Stimulated activated memory B cell treated with anti-CD40 and anti-IgM and Interleukin-4, amounts not matched to agents 10 μg/mL and 1 μg/mL and 100 μg/mL, for 72 hours (primary cell): ENCODE measurements around the gene TTC23.

Experiments used
- ATAC-seq: fragments of 150-1000 bp; cut with Tn5 transposase; 2 replicates; pipeline ENCODE4 v1.10.0; 2021
- H3K27ac Mint-ChIP-seq: one replicate; pipeline ENCODE4 v1.8.0; 2022; ENCODE audit warnings: mild to moderate bottlenecking, mixed read lengths
- H3K27me3 Mint-ChIP-seq: one replicate; pipeline ENCODE4 v1.8.0; 2022; ENCODE audit warnings: mixed read lengths
- H3K36me3 Mint-ChIP-seq: one replicate; pipeline ENCODE4 v1.8.0; 2022; ENCODE audit warnings: mixed read lengths
- H3K4me1 Mint-ChIP-seq: one replicate; pipeline ENCODE4 v1.8.0; 2022; ENCODE audit warnings: mixed read lengths
- H3K4me3 Mint-ChIP-seq: one replicate; pipeline ENCODE4 v1.8.0; 2022; ENCODE audit warnings: mild to moderate bottlenecking, moderate library complexity, mixed read lengths
- H3K9me3 Mint-ChIP-seq: one replicate; pipeline ENCODE4 v1.8.0; 2022; ENCODE audit warnings: mixed read lengths

Gene TTC23

DNA sequence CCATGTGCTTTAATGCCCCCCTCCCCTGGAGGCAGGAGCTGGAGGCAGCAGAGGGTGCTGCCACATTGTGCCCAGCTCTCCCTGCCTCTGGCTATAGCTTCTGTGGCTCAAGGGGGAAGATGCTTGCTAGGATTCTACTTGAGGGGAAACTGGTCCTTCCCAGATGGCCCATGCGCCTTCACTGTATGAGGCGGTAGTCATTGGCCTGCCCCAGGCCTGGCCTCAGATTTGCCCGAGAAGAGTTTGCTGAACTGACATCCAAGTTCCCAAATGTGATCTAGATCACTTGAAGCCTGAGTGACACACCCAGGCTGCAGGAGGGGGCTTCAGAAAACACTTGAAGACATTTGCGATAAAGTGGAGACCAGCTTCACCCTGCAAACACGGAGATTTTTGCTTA is 140.4 kb downstream of the TTC23 start:
- Mint-ChIP-seq H3K36me3 (no peaks in the 10 kb centered on the region), H3K4me1 (peaks cover 6% of the 10 kb centered on the region), H3K27me3 (peaks cover 69% of the 10 kb centered on the region), H3K9me3 (no peaks in the 10 kb centered on the region), H3K4me3 (no peak overlapping the region), H3K27ac (no peak overlapping the region)
- no peak for ATAC-seq

DNA sequence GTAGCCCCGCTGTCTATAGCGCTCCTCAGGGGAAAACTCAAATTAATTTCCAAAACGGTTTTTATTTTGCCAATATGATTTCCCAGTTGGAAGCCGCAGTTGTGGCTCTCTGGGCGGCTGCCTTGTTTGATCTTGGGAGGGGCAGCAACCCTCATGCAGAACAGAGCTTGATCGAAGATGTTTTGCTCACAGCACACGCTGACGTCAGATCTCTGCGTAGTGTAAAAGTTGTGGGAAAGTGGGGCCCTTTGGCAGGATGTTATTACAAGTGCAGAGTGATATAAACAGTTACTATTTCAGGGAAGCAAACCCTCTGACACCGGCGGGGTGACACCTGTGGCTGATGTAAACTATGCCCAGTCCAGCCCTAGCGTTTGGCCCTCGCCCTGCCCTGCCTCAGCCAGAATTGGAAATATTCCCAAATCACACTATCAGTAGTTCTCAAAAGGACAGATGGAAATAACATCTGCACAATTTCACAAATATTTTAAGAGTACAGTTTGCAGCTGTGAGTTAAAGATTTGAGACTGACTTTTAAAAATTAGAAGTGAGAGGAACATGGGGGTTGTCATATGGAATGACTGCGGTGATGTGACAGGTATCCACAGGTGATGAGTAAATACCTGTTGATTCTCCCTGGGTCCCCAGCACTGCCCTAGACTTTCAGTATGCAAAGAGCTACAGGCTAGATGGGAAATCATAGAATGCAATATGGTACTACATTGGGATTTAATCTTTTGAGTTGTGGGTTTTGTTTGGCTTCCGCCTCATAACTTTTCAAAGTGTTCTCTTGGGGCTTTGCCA is 142.8 kb downstream of the TTC23 start:
- Mint-ChIP-seq H3K27ac (no peak overlapping the region), H3K4me3 (no peak overlapping the region), H3K27me3 (peaks cover 74% of the 10 kb centered on the region), H3K9me3 (no peaks in the 10 kb centered on the region), H3K36me3 (no peaks in the 10 kb centered on the region), H3K4me1 (peaks cover 6% of the 10 kb centered on the region)
- no peak for ATAC-seq

DNA sequence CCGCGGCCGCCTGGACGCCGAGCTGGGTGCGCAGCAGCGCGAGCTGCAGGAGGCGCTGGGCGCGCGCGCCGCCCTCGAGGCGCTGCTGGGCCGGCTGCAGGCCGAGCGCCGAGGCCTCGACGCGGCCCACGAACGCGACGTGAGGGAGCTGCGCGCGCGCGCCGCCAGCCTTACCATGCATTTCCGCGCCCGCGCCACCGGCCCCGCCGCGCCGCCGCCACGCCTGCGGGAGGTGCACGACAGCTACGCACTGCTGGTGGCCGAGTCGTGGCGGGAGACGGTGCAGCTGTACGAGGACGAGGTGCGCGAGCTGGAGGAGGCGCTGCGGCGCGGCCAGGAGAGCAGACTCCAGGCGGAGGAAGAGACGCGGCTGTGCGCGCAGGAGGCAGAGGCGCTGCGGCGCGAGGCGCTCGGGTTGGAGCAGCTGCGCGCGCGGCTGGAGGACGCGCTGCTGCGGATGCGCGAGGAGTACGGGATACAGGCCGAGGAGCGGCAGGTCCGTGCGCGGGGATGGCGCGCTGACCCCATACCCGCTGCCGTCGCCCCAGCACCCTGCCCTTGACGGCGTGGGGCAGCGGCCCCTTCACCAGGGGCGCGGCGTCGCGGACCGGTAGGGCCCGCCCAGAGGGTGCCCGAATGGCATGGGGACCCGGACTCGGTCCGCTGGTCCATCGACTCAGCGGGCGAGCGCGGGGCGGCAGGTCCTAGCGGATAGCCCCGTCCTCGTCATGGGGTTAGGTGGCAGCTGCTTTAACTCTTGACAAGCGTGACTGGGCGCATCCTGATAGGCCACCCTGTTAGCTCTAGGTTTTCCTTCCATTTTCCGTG is 143.7 kb downstream of the TTC23 start:
- Mint-ChIP-seq H3K36me3 (no peaks in the 10 kb centered on the region), H3K27ac (no peak overlapping the region), H3K27me3 (peaks cover 77% of the 10 kb centered on the region), H3K4me3 (peak overlapping the region; percentile 34), H3K9me3 (no peaks in the 10 kb centered on the region), H3K4me1 (peaks cover 7% of the 10 kb centered on the region)
- peak; percentile 34 for ATAC-seq

DNA sequence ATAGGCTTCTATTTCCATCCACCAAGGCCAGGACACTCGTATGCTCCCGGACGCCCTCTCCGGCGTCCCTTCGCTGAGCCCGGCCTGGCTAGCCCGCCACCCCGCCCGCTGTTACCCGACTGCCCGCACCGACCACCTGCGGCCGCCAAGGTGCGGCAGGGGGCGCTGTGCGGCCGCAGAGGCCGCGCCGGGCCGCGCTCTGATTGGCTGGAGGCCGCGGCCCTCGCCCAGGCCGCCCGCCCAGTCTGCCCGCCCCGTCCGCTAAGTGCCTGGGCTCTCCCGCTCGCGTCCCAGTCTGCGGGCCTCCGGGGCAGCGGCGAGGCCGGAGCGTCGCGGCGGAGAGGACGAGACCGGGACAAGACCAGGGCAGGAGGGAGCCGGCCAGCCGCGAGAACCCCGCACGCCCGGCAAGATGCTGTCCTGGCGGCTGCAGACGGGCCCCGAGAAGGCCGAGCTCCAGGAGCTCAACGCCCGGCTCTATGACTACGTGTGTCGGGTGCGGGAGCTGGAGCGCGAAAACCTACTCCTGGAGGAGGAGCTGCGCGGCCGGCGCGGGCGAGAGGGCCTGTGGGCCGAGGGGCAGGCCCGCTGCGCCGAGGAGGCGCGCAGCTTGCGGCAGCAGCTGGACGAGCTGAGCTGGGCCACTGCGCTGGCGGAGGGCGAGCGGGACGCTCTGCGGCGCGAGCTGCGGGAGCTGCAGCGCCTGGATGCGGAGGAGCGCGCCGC is 144.4 kb downstream of the TTC23 start, which contains the start of gene SYNM:
TSS of gene SYNM (plus strand) at position 293 of the 726 bp plus-strand sequence. CDS start at position 413, 120 bp downstream.
- no peaks in the 10 kb centered on the region for H3K36me3 Mint-ChIP-seq
- no peaks in the 10 kb centered on the region for H3K9me3 Mint-ChIP-seq
- peaks cover 83% of the 10 kb centered on the region for H3K27me3 Mint-ChIP-seq
- H3K27ac Mint-ChIP-seq, result no peak within 1 kb of the TSS
- H3K4me1 Mint-ChIP-seq, result peaks cover 15% of the 10 kb centered on the region
- H3K4me3 Mint-ChIP-seq, result peak within 1 kb of the TSS; percentile 58
- peak; percentile 65 for ATAC-seq

DNA sequence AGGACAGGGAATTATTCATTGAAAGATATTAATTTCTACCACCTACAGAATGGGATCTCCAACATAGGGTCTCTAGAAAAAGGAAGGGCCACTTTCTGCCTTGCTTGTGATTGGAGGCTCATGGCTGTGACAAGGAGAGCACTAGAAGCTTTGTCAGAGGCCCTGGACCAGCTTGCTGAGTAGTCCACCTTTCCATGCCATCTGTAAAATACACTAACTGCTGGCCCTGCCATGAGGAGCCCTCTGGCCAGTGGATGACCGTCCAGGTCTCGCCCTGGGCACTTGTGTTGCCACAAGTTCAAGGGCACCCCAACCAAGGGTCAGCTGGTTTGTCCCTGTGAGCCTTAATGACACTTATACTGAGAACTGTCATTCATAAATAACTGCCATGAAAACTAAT is 146.1 kb downstream of the TTC23 start:
- peaks cover 15% of the 10 kb centered on the region for H3K4me1 Mint-ChIP-seq
- H3K4me3 Mint-ChIP-seq, result no peak overlapping the region
- peaks cover 85% of the 10 kb centered on the region for H3K27me3 Mint-ChIP-seq
- no peak for ATAC-seq
- no peaks in the 10 kb centered on the region for H3K36me3 Mint-ChIP-seq
- H3K9me3 Mint-ChIP-seq, result no peaks in the 10 kb centered on the region
- no peak overlapping the region for H3K27ac Mint-ChIP-seq

DNA sequence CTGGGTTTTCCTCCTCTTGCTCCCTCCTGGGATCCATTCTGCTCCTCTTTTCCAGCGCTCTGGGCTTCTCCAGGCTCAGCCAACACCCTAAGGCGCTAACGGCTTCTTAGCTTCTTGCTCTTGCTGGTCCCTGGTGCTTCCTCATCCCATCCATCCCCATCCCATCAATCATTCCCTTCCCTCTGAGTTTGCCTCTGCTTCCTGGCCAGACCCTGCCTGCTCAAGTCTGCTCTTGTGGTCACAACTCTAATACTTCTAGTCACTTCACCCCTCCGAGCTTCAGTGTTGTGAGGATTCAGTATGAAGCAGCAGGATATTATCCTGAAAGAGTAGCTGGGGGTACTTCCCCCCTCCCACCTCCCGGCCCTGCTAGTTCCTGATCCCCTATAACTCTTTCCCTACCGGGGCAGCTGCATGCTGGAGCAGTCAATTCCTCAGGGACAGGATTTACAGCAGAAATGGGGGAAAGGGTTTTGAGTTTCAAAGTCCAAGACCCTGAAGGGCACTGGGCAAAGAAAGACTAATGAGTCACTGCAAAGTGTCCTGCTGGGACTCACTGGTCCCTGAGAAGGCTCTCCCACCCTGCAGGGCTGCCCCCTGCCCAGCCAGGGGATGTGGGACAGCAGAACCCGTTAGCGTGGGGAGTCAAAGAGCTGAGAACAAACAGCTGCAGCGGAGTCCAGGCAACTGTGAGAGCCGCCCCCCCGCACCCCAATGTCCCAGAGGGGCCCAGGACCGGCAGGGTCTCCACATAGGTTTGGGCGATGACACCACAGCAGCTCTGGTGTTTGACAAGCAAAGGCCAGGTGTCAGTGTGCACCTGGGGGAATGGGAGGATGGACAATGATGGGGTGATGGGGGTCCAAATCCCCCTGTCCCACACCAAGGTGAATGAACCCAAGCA is 146.8 kb downstream of the TTC23 start:
- Mint-ChIP-seq H3K4me1 (peaks cover 15% of the 10 kb centered on the region), H3K27me3 (peaks cover 85% of the 10 kb centered on the region), H3K27ac (no peak overlapping the region), H3K9me3 (no peaks in the 10 kb centered on the region), H3K4me3 (no peak overlapping the region), H3K36me3 (no peaks in the 10 kb centered on the region)
- no peak for ATAC-seq

DNA sequence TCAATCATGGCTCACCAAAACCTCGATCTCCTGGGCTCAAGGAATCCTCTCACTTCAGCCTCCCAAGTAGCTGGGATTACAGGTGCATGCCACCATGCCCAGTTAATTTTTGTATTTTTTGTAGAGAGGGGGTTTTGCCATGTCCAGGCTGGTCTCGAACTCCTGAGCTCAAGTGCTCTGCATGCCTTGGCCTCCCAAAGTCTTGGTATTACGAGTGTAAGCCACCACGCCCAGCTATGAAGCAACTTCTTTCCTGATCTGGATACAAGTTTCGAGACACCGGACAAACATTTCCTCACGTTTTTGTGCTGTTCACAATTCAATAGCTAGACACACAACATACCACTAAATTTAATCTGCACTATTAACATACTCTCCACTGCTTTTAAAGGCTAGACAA is 147.9 kb downstream of the TTC23 start:
- peaks cover 15% of the 10 kb centered on the region for H3K4me1 Mint-ChIP-seq
- H3K4me3 Mint-ChIP-seq, result no peak overlapping the region
- peaks cover 85% of the 10 kb centered on the region for H3K27me3 Mint-ChIP-seq
- ATAC-seq, result no peak
- H3K27ac Mint-ChIP-seq, result no peak overlapping the region
- no peaks in the 10 kb centered on the region for H3K36me3 Mint-ChIP-seq
- H3K9me3 Mint-ChIP-seq, result no peaks in the 10 kb centered on the region

DNA sequence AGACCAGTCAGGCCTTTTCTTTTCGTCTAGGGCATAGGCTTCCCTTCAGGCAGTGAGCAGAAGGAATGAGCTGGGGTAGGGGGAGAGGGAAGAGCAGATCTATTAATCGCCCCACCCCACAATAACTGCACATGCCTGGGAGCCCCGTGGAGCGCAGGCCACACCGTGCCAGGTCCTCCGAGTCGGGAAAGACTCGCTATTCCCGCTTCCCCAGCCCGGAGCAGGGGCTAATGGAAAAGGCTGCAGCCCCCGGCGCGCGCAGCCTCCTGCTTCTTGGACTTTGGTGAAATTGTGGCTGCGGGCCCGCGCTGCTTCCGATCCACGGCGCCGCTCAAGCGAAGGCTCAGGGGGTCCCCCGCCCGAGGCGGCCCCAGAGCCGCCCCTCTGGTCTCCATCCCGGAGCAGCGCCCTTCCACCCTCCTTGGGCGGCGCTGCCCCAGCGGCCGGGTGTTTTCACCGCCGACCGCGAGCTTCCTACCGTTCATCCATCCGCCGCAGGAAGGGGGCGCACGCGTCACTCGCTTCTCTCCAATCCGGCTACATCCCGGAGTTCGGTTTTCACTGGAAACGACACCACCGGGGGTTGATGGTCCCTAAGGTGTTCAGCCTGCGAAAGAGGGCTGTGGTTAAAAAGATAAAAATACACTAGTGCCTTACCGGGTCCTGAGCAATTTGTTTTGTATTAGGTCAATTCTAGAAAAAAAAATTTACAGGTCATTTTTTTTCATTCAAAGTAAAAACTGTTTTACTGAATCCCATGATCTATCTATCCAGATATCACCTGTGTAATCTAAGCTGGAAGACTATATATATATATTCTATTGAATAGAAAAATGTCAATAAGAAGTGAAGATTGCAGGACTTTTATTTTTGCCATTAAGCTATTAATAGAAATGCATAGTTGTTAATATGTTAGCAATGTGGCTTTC is 148.9 kb downstream of the TTC23 start:
- H3K36me3 Mint-ChIP-seq, result no peaks in the 10 kb centered on the region
- H3K4me1 Mint-ChIP-seq, result peaks cover 15% of the 10 kb centered on the region
- peaks cover 87% of the 10 kb centered on the region for H3K27me3 Mint-ChIP-seq
- no peaks in the 10 kb centered on the region for H3K9me3 Mint-ChIP-seq
- ATAC-seq, result no peak
- H3K27ac Mint-ChIP-seq, result no peak overlapping the region
- H3K4me3 Mint-ChIP-seq, result peak overlapping the region; percentile 36

DNA sequence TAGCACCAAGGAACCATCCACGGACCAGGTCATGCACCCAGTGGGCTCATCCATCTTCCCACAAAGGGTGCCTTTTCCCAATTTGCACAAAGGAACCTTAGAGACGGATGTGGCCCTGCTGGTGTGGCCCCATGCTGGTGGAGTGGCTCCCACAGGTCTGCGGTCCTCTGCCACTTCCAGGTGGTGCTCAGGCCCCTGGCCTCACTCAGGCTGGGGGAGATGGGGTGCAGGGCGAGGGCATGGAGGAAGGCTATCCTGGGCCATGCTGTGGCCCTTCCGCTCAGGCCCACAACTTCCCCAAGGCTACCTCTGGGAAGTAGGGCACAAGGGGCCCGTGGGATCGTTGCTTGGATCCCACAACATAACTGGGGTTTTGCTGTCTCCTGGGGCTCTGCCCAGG is 149.7 kb downstream of the TTC23 start:
- Mint-ChIP-seq H3K36me3 (no peaks in the 10 kb centered on the region), H3K4me3 (no peak overlapping the region), H3K4me1 (peaks cover 10% of the 10 kb centered on the region), H3K9me3 (no peaks in the 10 kb centered on the region), H3K27ac (no peak overlapping the region), H3K27me3 (peaks cover 80% of the 10 kb centered on the region)
- ATAC-seq, result no peak

DNA sequence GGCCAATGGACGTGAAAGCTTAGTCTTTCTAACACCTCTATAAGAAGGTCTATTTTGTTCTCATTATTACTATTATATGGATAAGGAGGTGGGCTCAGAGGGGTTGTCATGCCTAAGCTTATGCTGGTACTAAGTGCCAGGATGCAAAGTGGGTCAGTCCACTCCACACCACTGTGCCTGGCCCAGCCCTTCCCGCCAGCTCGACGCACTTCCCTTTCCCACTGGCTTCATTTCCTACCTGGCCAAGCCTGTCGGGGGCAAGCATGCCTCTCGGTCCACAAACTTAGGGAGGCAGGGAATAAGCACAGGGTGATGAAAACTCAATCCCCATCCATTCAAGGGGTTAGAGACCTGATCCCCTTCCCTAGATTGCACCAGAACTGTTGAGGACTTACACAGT is 150.4 kb downstream of the TTC23 start:
- Mint-ChIP-seq H3K9me3 (no peaks in the 10 kb centered on the region), H3K4me3 (no peak overlapping the region), H3K27me3 (peaks cover 78% of the 10 kb centered on the region), H3K27ac (no peak overlapping the region), H3K4me1 (peaks cover 9% of the 10 kb centered on the region), H3K36me3 (no peaks in the 10 kb centered on the region)
- ATAC-seq, result no peak

DNA sequence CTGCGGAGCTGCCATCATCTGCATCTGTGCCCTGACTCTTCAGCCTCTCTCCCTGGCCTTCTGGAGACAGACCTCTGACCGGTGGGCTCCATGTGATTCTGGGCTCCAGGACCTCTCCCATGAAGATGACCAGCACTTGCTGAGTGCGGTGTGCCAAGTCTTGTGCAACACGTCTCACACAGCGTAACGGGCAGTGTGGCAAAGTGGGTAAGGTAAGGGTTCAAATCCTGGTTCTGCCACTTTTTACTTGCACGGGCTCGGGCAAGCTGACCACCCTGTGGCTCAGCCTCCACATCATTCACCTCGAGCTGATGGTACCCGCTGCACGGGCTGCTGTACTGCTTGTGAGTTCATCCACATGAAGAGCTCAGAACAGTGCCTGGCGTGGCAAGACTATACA is 151.0 kb downstream of the TTC23 start:
- Mint-ChIP-seq H3K27me3 (peaks cover 73% of the 10 kb centered on the region), H3K27ac (no peak overlapping the region), H3K4me1 (peaks cover 9% of the 10 kb centered on the region), H3K9me3 (no peaks in the 10 kb centered on the region), H3K36me3 (no peaks in the 10 kb centered on the region), H3K4me3 (no peak overlapping the region)
- no peak for ATAC-seq

DNA sequence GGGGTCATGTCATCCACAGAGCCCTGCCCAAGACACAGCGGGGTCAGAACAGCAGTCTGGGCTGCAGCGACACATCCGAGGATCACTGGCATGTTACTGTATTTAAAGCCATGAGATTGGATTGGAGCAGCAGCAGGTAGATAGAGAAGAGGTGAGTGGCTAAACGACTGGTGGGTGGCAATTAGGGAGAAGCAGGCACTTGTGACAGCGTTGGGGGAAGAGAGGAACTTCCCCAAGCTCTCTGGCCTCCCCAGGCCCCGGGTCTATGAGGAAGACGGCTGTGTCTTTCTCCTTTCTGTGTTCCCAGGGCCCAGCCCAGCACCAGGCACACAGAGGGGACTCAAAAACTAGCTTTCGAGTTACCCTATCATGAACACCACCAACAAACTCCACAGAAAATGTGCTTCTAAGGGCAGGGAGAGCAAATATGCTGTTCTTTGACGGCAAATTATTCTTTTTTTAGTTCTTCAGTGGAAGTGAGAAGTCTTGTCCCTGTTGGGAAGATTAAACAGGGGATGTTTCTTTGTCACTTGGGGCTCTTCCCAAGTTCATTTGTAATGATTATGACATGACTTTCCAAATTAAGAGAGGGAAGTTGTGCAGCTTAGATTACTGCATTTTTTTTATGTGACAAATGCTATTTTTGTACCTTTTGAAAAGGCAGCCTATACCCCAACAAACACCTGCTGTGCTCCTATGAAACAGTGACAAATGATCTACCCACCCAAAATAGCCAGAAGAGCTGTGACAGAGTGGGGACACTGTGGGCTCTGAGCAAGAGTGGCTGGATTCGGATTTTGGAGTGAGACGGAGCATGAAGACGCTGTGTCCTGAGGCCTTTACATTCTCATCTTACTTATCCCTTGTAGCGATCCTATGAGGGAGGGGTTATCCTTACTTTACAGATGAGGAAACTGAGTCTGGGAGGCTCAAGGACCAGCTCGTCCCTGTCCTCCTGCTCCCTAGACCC is 151.7 kb downstream of the TTC23 start:
- no peak for ATAC-seq
- Mint-ChIP-seq H3K27ac (no peak overlapping the region), H3K9me3 (no peaks in the 10 kb centered on the region), H3K27me3 (peaks cover 66% of the 10 kb centered on the region), H3K4me3 (no peak overlapping the region), H3K4me1 (peaks cover 9% of the 10 kb centered on the region), H3K36me3 (no peaks in the 10 kb centered on the region)
